Cardiac ventricle fibroblast (primary cell): ENCODE measurements around the gene TOR1AIP2. TPM values are rescaled to one million over a fixed set of nuclear protein-coding genes. Genes with fewer than 3 reads are reported as not detected.

Source experiments
- total RNA-seq: library from RNA; depleted of rRNA; stranded (reverse); fragments of >200 nt; gene quantifications from 2 replicates; pipeline ENCODE4 v1.2.3, GENCODE V29; 2015

The TOR1AIP2 gene
- total RNA-seq: 59.9 and 85.5 TPM in 2 replicates

DNA sequence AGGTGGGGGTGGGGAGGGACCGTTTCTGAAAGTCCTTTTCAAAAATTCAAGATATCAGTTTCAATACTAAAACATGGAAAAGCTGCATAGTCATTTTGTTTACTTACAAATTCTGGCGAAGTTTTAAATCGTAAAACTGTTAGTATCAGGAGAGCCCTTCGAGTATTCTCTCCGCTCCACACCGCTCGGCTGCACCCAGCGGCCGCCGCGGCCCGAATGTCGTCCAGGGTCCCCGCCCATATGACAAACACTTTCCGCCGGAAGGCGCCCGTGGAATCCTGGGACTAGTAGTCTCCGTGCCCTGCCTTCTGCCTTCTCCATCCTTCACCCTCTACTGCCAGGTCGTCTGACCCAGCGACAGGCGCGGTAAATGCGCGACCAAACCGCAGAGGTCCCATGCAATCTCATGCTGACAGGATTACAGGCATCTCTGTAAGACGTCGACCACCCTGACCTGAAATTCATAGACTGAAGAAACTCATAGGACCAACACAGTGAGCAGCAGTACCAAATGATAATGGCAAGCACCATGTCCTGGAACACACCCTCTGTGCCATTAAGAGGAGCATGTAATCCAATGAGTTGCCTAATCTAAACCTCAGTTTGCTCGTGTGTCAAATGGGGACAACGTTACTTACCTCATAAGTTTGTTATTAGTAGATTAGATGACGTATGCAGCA is at the start of gene TOR1AIP2:
Gene TOR1AIP2 (minus strand): TSS at position 218 of the 680 bp plus-strand sequence. CDS start 25,138 bp downstream, outside the sequence.

GRCh38 chr1:179882253-179883039 is 4.8 kb upstream of the TOR1AIP2 start, which contains the start of gene TOR1AIP1:
TOR1AIP1 (plus strand) TSS chr1:179882285; CDS start chr1:179882503, 218 bp downstream.

Other genes starting within 250 kb of the TOR1AIP2 start
- not detected in 2 replicates for gene FAM163A, start 134.5 kb downstream of the TOR1AIP2 start, total RNA-seq
- gene TOR1AIP1, start 4.5 kb upstream of the TOR1AIP2 start, total RNA-seq: 60.3 and 66.8 TPM in 2 replicates
- gene CEP350, start 77.0 kb upstream of the TOR1AIP2 start, total RNA-seq: 20.5 and 34.5 TPM in 2 replicates